Neural cell (in vitro differentiated cells): ENCODE measurements around the gene SLC36A4. TPM values are rescaled to one million over a fixed set of nuclear protein-coding genes. Genes with fewer than 3 reads are reported as not detected.

Experiments
- H2AFZ ChIP-seq: fragments of 200-600, 300-800 bp; sonication (generic), shearing (Covaris generic); 2 replicates; pipeline ENCODE4 v1.6.0; 2014; ENCODE audit warnings: low read depth, mild to moderate bottlenecking, antibody characterized with exemption, low read length, moderate library complexity
- H3F3A ChIP-seq: fragments of 200-600 bp; shearing (Covaris generic); 2 replicates; pipeline ENCODE4 v1.6.1; 2016; ENCODE audit warnings: mild to moderate bottlenecking, moderate library complexity, mixed read lengths, antibody characterized with exemption, low read length; ENCODE audit not compliant: insufficient read depth, poor library complexity, severe bottlenecking
- H3K27ac ChIP-seq: fragments of 200-600, 300-800 bp; sonication (generic), shearing (Covaris generic); 2 replicates; pipeline ENCODE4 v1.5.1; 2014; ENCODE audit warnings: mild to moderate bottlenecking, low read length, moderate library complexity
- H3K27me3 ChIP-seq: fragments of 300-800, 200-600 bp; sonication (generic), shearing (Covaris generic); 2 replicates; pipeline ENCODE4 v1.6.0; 2014; ENCODE audit warnings: mild to moderate bottlenecking, low read depth, low read length, moderate library complexity; ENCODE audit not compliant: insufficient read depth
- H3K36me3 ChIP-seq: fragments of 300-800, 200-600 bp; sonication (generic), shearing (Covaris generic); 2 replicates; pipeline ENCODE4 v1.5.1; 2014; ENCODE audit warnings: mild to moderate bottlenecking, antibody characterized with exemption, low read length, moderate library complexity; ENCODE audit not compliant: insufficient read depth
- H3K4me2 ChIP-seq: fragments of 300-800, 200-600 bp; sonication (generic), shearing (Covaris generic); 2 replicates; pipeline ENCODE4 v1.6.0; 2014; ENCODE audit warnings: mild to moderate bottlenecking, low read length
- H3K4me3 ChIP-seq: fragments of 300-800, 200-600 bp; sonication (generic), shearing (Covaris generic); 2 replicates; pipeline ENCODE4 v1.5.1; 2014; ENCODE audit warnings: mild to moderate bottlenecking, low read length, moderate library complexity
- H3K79me2 ChIP-seq: fragments of 200-600 bp; shearing (Covaris generic); replicated peaks from 2 replicates; pipeline ENCODE4 v1.6.0; 2014; ENCODE audit warnings: mild to moderate bottlenecking, low read length, moderate library complexity; ENCODE audit not compliant: insufficient read depth
- H3K9ac ChIP-seq: fragments of 300-800, 200-600 bp; sonication (generic), shearing (Covaris generic); 2 replicates; pipeline ENCODE4 v1.6.1; 2016; ENCODE audit warnings: mild to moderate bottlenecking, low read length, mixed read lengths
- H3K9me2 ChIP-seq: fragments of 200-600 bp; shearing (Covaris generic); 2 replicates; pipeline ENCODE4 v1.6.1; 2016; ENCODE audit warnings: mild to moderate bottlenecking, low read length, mixed read lengths; ENCODE audit not compliant: insufficient read depth
- H3K9me3 ChIP-seq: fragments of 200-600, 300-800 bp; sonication (generic), shearing (Covaris generic); 2 replicates; pipeline ENCODE4 v1.6.1; 2016; ENCODE audit warnings: mild to moderate bottlenecking, mixed run types, low read length, moderate library complexity, mixed read lengths
- H4K20me1 ChIP-seq: fragments of 200-600 bp; shearing (Covaris generic); 2 replicates; pipeline ENCODE4 v1.6.1; 2016; ENCODE audit warnings: mild to moderate bottlenecking, mixed run types; ENCODE audit not compliant: insufficient read depth
- EP300 ChIP-seq: fragments of 450-650 bp; conservative IDR thresholded peaks from 2 replicates; pipeline ENCODE4 v1.6.1; 2014; ENCODE audit warnings: antibody characterized with exemption, mild to moderate bottlenecking, moderate library complexity; ENCODE audit not compliant: poor library complexity, severe bottlenecking
- EZH2 ChIP-seq: fragments of 200-600, 300-800 bp; shearing (Covaris generic), sonication (generic); IDR thresholded peaks from 2 replicates; pipeline ENCODE4 v1.6.1; 2014; ENCODE audit warnings: antibody characterized with exemption, low read length, borderline replicate concordance, mild to moderate bottlenecking; ENCODE audit not compliant: insufficient read depth, poor library complexity, severe bottlenecking
- MXI1 ChIP-seq: fragments of 450-650 bp; conservative IDR thresholded peaks from 2 replicates; pipeline ENCODE4 v1.6.1; 2014; ENCODE audit warnings: antibody characterized with exemption, mild to moderate bottlenecking; ENCODE audit not compliant: poor library complexity, severe bottlenecking
- POLR2AphosphoS5 ChIP-seq: IDR thresholded peaks from 2 replicates; pipeline ENCODE4 v1.6.1; 2012
- RAD21 ChIP-seq: fragments of 450-650 bp; conservative IDR thresholded peaks from 2 replicates; pipeline ENCODE4 v1.6.1; 2014; ENCODE audit warnings: antibody characterized with exemption, mild to moderate bottlenecking, moderate library complexity
- SMC3 ChIP-seq: fragments of 450-650 bp; conservative IDR thresholded peaks from 2 replicates; pipeline ENCODE4 v1.6.1; 2014; ENCODE audit warnings: antibody characterized with exemption, mild to moderate bottlenecking, moderate library complexity; ENCODE audit not compliant: poor library complexity
- TAF1 ChIP-seq: IDR thresholded peaks from 2 replicates; pipeline ENCODE4 v1.6.1; 2012; ENCODE audit warnings: low read depth
- polyA plus RNA-seq: library from polyadenylated mRNA; depleted of rRNA; stranded (reverse); fragments of >200 nt; gene quantifications from 2 replicates; pipeline ENCODE4 v1.2.3, GENCODE V29; 2014
- TF ChIP-seq, protein P1 (sequence below): IDR thresholded peaks from 2 replicates; pipeline ENCODE4 v1.6.1; 2012; ENCODE audit warnings: borderline replicate concordance
- TF ChIP-seq, protein P2 (sequence below): fragments of 450-650 bp; IDR thresholded peaks from 2 replicates; pipeline ENCODE4 v1.5.1; 2014; ENCODE audit warnings: antibody characterized with exemption, mild to moderate bottlenecking, moderate library complexity; ENCODE audit not compliant: poor library complexity, severe bottlenecking

The SLC36A4 gene
- polyA plus RNA-seq, 1 donor from 2014 or later = 34.9 TPM

DNA sequence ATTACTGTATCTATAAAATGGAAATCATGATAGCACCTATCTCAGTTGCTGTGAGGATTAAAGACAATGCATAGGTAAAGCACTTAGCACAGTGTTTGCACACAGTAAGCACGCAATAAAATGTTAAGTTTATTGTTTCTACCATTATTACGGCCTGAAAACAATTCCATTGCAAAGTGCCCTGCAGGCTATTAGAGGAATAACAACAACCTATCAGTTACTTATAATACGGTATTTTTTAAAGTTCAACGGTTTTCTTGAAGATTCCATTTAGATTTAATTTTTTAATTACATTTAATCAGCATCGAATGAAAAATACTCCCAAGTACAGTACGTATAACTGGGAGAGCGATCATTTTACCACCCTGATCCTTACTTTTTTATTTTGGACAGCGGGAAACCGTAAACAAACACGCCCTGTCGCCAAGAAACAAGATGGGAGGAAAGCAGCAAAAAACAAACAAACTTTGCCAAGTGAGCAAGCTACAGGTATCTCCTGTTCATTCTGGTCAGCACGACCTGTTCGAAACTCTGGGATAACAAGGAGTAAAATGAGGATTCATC is 893 bp downstream of the SLC36A4 start:
- peak overlapping the region; percentile 95 for H2AFZ ChIP-seq

DNA sequence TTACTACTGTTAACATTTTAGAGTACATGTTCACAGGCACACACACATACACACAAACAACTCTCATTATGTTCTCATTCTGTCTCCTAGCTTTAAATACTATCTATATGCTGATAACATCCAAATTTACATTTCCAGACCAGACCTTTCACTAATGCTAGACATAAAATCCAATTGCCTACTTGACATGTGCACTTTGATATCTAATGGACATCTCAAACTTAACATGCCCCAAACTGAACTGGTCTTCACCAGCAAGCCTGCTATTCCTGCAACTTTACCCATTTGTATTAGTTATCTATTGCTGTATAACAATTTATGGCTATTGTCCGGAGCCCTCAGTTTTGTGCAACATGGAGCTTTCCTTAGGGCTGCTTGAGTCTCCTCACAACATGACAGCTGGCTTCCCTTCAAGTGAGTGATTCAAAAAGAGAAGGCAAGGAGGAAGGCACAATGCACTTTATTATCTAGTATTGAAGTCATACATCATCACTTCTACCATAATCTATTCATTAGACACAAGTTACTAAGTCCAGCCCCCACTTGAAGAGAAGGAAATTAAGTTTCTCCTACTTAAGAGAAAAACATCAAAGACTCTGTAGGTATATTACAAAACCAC is 3.0 kb downstream of the SLC36A4 start:
- no peaks in the 10 kb centered on the region for H3K9me3 ChIP-seq
- H3K27ac ChIP-seq = no peak overlapping the region
- no peaks in the 10 kb centered on the region for H3K36me3 ChIP-seq
- no peak overlapping the region for H2AFZ ChIP-seq
- H3K27me3 ChIP-seq = no peaks in the 10 kb centered on the region
- no peaks in the 10 kb centered on the region for H3F3A ChIP-seq
- H4K20me1 ChIP-seq = no peaks in the 10 kb centered on the region
- TF ChIP-seq EP300 = no peak
- no peak for TF ChIP-seq RAD21
- no peak for TF ChIP-seq MXI1
- TF ChIP-seq POLR2AphosphoS5 = no peak
- TF ChIP-seq SMC3 = no peak
- TF ChIP-seq, protein P1, sequence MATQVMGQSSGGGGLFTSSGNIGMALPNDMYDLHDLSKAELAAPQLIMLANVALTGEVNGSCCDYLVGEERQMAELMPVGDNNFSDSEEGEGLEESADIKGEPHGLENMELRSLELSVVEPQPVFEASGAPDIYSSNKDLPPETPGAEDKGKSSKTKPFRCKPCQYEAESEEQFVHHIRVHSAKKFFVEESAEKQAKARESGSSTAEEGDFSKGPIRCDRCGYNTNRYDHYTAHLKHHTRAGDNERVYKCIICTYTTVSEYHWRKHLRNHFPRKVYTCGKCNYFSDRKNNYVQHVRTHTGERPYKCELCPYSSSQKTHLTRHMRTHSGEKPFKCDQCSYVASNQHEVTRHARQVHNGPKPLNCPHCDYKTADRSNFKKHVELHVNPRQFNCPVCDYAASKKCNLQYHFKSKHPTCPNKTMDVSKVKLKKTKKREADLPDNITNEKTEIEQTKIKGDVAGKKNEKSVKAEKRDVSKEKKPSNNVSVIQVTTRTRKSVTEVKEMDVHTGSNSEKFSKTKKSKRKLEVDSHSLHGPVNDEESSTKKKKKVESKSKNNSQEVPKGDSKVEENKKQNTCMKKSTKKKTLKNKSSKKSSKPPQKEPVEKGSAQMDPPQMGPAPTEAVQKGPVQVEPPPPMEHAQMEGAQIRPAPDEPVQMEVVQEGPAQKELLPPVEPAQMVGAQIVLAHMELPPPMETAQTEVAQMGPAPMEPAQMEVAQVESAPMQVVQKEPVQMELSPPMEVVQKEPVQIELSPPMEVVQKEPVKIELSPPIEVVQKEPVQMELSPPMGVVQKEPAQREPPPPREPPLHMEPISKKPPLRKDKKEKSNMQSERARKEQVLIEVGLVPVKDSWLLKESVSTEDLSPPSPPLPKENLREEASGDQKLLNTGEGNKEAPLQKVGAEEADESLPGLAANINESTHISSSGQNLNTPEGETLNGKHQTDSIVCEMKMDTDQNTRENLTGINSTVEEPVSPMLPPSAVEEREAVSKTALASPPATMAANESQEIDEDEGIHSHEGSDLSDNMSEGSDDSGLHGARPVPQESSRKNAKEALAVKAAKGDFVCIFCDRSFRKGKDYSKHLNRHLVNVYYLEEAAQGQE = no peak
- TF ChIP-seq, protein P2, sequence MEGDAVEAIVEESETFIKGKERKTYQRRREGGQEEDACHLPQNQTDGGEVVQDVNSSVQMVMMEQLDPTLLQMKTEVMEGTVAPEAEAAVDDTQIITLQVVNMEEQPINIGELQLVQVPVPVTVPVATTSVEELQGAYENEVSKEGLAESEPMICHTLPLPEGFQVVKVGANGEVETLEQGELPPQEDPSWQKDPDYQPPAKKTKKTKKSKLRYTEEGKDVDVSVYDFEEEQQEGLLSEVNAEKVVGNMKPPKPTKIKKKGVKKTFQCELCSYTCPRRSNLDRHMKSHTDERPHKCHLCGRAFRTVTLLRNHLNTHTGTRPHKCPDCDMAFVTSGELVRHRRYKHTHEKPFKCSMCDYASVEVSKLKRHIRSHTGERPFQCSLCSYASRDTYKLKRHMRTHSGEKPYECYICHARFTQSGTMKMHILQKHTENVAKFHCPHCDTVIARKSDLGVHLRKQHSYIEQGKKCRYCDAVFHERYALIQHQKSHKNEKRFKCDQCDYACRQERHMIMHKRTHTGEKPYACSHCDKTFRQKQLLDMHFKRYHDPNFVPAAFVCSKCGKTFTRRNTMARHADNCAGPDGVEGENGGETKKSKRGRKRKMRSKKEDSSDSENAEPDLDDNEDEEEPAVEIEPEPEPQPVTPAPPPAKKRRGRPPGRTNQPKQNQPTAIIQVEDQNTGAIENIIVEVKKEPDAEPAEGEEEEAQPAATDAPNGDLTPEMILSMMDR = no peak
- no peak for TF ChIP-seq EZH2
- TF ChIP-seq TAF1 = no peak
- H3K9me2 ChIP-seq = no peaks in the 10 kb centered on the region
- peak overlapping the region; percentile 85 for H3K4me3 ChIP-seq
- H3K9ac ChIP-seq = no peak overlapping the region
- H3K79me2 ChIP-seq = peaks cover 72% of the 10 kb centered on the region
- H3K4me2 ChIP-seq = no peak overlapping the region

More for the DNA sequence above, 893 bp downstream of the SLC36A4 start:
- no peaks in the 10 kb centered on the region for H3K36me3 ChIP-seq
- H3K27ac ChIP-seq = peak overlapping the region; percentile 93
- H4K20me1 ChIP-seq = no peaks in the 10 kb centered on the region
- peak overlapping the region; percentile 85 for H3K4me3 ChIP-seq
- H3K27me3 ChIP-seq = no peaks in the 10 kb centered on the region
- H3K9ac ChIP-seq = peak overlapping the region; percentile 96
- no peaks in the 10 kb centered on the region for H3K9me2 ChIP-seq
- no peaks in the 10 kb centered on the region for H3K9me3 ChIP-seq
- peak overlapping the region; percentile 99 for H3K4me2 ChIP-seq
- H3F3A ChIP-seq = no peaks in the 10 kb centered on the region
- no peak for TF ChIP-seq EZH2
- TF ChIP-seq, protein P2 = peak; percentile 51
- peaks cover 51% of the 10 kb centered on the region for H3K79me2 ChIP-seq
